Endothelial cell of umbilical vein (primary cell): ENCODE data around the gene LPP. TPM values are rescaled to one million over a fixed set of nuclear protein-coding genes. Genes with fewer than 3 reads are reported as not detected.

Experiments used
- BruUV-seq: library from RNA; stranded (reverse); fragments of 400-500 nt; replicated peaks from 2 replicates; lab custom pipeline; 2021; lab: Mats Ljungman, UMichigan
- CTCF ChIA-PET: fragments of 300-600, 350-600 bp; sonication (Branson Sonifier 250); formaldehyde crosslinking; loops from one replicate; lab custom pipeline; 2021; ENCODE audit warnings: antibody characterized with exemption, inconsistent platforms; lab: Charles Lee
- POLR2A ChIA-PET: fragments of 300-600, 350-600 bp; sonication (Branson Sonifier 250); formaldehyde crosslinking; loops from one replicate; lab custom pipeline; 2021; ENCODE audit warnings: antibody characterized with exemption, inconsistent platforms; lab: Charles Lee
- DNase-seq: peaks from one replicate; pipeline ENCODE4 v3.0.0-alpha.2; 2011; ENCODE audit warnings: low read depth, low spot score
- FAIRE-seq: peaks from 2 replicates; lab custom pipeline; 2011; peaks lifted over from hg19 to GRCh38; lab: Jason Lieb, UNC
- H2AFZ ChIP-seq: 2 replicates; pipeline ENCODE4 v1.6.0; 2012; ENCODE audit warnings: low read depth, low read length, control low read depth, inconsistent platforms
- H3K27ac ChIP-seq: 2 replicates; pipeline ENCODE4 v1.5.1; 2011; ENCODE audit warnings: low read depth, mild to moderate bottlenecking, control low read depth, low read length, moderate library complexity; ENCODE audit not compliant: insufficient read depth
- H3K27me3 ChIP-seq, 2 experiments: 2 replicates each; pipeline versions ENCODE4 v1.6.0 to v1.6.1; 2011; ENCODE audit warnings: low read length in 2 of 2, mixed read lengths in 1 of 2; ENCODE audit not compliant: control insufficient read depth in 2 of 2, insufficient read depth in 2 of 2
- H3K36me3 ChIP-seq, 2 experiments: 2 replicates in 1 of 2; 3 replicates in 1 of 2; pipeline ENCODE4 v1.5.1; 2011; ENCODE audit warnings: low read length in 2 of 2, mild to moderate bottlenecking in 1 of 2, moderate library complexity in 1 of 2; ENCODE audit not compliant: control insufficient read depth in 2 of 2, insufficient read depth in 2 of 2; ENCODE audit errors: extremely low read depth in 1 of 2
- H3K4me1 ChIP-seq: 3 replicates; pipeline ENCODE4 v1.5.1; 2011; ENCODE audit warnings: mild to moderate bottlenecking, low read length; ENCODE audit not compliant: control insufficient read depth, insufficient read depth; ENCODE audit errors: extremely low read depth
- H3K4me2 ChIP-seq: 2 replicates; pipeline ENCODE4 v1.6.1; 2011; ENCODE audit warnings: low read length, control low read depth, mixed read lengths; ENCODE audit not compliant: insufficient read depth
- H3K4me3 ChIP-seq, 3 experiments: fragments of 200-600 bp in 1 of 3; sonication (generic), shearing (Covaris generic) in 1 of 3; replicated peaks in 1 of 3; 2 replicates each; pipeline ENCODE4 v1.5.1; 2011 to 2016; ENCODE audit warnings: control low read depth in 3 of 3, low read length in 3 of 3, mild to moderate bottlenecking in 2 of 3, inconsistent platforms in 1 of 3, low read depth in 1 of 3, moderate library complexity in 1 of 3; ENCODE audit not compliant: insufficient read depth in 1 of 3
- H3K79me2 ChIP-seq: 2 replicates; pipeline ENCODE4 v1.6.0; 2012; ENCODE audit warnings: low read length, inconsistent platforms; ENCODE audit not compliant: control insufficient read depth, insufficient read depth
- H3K9ac ChIP-seq: replicated peaks from 2 replicates; pipeline ENCODE3; 2011; ENCODE audit warnings: low read length, control low read depth; ENCODE audit not compliant: insufficient read depth; ENCODE audit errors: extremely low read depth
- H3K9me1 ChIP-seq: replicated peaks from 3 replicates; pipeline ENCODE4 v1.6.0; 2011; ENCODE audit warnings: mild to moderate bottlenecking, low read length; ENCODE audit not compliant: control insufficient read depth, insufficient read depth; ENCODE audit errors: extremely low read depth
- H3K9me3 ChIP-seq: replicated peaks from 2 replicates; pipeline ENCODE4 v1.5.1; 2012; ENCODE audit warnings: low read length, inconsistent platforms; ENCODE audit not compliant: control insufficient read depth, insufficient read depth
- H4K20me1 ChIP-seq: replicated peaks from 2 replicates; pipeline ENCODE3; 2011; ENCODE audit warnings: mild to moderate bottlenecking, low read length; ENCODE audit not compliant: control insufficient read depth, insufficient read depth; ENCODE audit errors: extremely low read depth
- EZH2 ChIP-seq: IDR thresholded peaks from 2 replicates; pipeline ENCODE4 v1.6.1; 2012; ENCODE audit warnings: borderline replicate concordance, low read depth, mild to moderate bottlenecking, moderate library complexity, low read length, inconsistent platforms; ENCODE audit not compliant: severe bottlenecking
- FOS ChIP-seq: IDR thresholded peaks from 2 replicates; pipeline ENCODE4 v1.6.1; 2011; ENCODE audit warnings: mild to moderate bottlenecking, low read length, moderate library complexity, borderline replicate concordance; ENCODE audit not compliant: insufficient read depth
- GATA2 ChIP-seq: IDR thresholded peaks from 2 replicates; pipeline ENCODE4 v1.7.0; 2011; ENCODE audit warnings: low read depth, mild to moderate bottlenecking, moderate library complexity, mixed read lengths, low read length; ENCODE audit not compliant: insufficient read length, insufficient read depth
- JUN ChIP-seq: IDR thresholded peaks from 2 replicates; pipeline ENCODE4 v1.6.1; 2011; ENCODE audit warnings: borderline replicate concordance, low read depth; ENCODE audit not compliant: insufficient read length, insufficient read depth
- MYC ChIP-seq: IDR thresholded peaks from one replicate; pipeline ENCODE4 v1.6.1; 2011; ENCODE audit warnings: mild to moderate bottlenecking, low read depth, low read length
- POLR2A ChIP-seq: IDR thresholded peaks from 2 replicates; pipeline ENCODE4 v1.6.1; 2012; ENCODE audit warnings: low read depth, mild to moderate bottlenecking, control low read depth, low read length
- POLR2AphosphoS5 ChIP-seq: IDR thresholded peaks from 2 replicates; pipeline ENCODE4 v1.6.1; 2012; ENCODE audit warnings: low read depth, mild to moderate bottlenecking, control low read depth, low read length, moderate library complexity; ENCODE audit not compliant: insufficient read depth
- dilution Hi-C: fragments of 300-500 bp; cut with MboI; formaldehyde crosslinking; loops from one replicate; pipeline ENCODE4 v1.15.0; 2019; ENCODE audit warnings: low sequenced_read_pairs; ENCODE audit not compliant: extremely low pct_ligation_motif_present
- intact Hi-C: fragments of 100-400 bp; cut with micrococcal nuclease; formaldehyde crosslinking; loops from one replicate; pipeline ENCODE4 v1.10.0; 2022
- polyA plus RNA-seq, 4 experiments: library from polyadenylated mRNA; depleted of rRNA in 3 of 4; stranded (reverse) in 3 of 4; unstranded in 1 of 4; fragments of >200 nt; gene quantifications; 2 replicates each; pipeline versions ENCODE4 v1.2.1 to v1.2.3, GENCODE V29; 2011 to 2012; ENCODE audit warnings: missing spikeins in 1 of 4
- total RNA-seq: library from RNA; stranded (reverse); gene quantifications from 2 replicates; pipeline ENCODE4 v1.2.3, GENCODE V29; 2021
- TF ChIP-seq, protein P1 (sequence below), 2 donors: IDR thresholded peaks; 1 replicate in 1 of 2; 2 replicates in 1 of 2; pipeline ENCODE4 v1.5.1; 2011; ENCODE audit warnings: low read length in 2 of 2, mild to moderate bottlenecking in 2 of 2, moderate library complexity in 2 of 2, control low read depth in 1 of 2, inconsistent platforms in 1 of 2, low read depth in 1 of 2; ENCODE audit not compliant: insufficient read depth in 1 of 2; ENCODE audit errors: extremely low read depth in 1 of 2
- TF ChIP-seq, protein P2 (sequence below): IDR thresholded peaks from 2 replicates; pipeline ENCODE4 v1.6.1; 2011; ENCODE audit not compliant: insufficient read depth, insufficient read length

Gene LPP
- total and polyA plus RNA-seq, 2 donors (not counting 3 experiments of a cell fraction or from before 2014, with no cell fraction given), result 16.9 to 153 TPM

DNA sequence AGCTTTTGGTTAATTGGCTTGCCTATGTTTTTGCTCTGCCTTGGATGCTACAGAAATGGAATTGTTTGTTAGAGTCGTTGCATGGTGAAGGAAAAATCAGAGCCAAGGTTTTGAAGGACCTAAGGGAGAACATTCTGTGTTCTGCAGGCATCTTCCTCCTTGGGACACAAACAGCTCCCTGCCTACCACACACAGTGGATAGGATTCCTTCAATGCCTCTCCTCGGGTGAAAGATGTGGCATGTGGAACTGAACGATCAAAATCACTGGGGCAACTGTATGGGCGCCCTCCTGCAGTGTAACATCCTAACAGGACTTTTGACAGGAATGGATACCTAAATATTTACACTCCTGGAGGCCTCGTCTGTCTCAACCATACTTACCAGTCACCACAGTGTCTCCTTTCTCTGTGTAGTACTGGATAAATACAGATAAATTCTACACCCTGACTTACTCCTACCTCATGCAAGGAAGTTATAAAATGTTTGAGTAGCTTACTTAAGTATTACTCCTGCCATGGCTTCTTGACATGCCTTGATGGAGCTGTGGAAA is 100.6 kb downstream of the LPP start:
- Histone ChIP-seq H3K4me1 (peaks cover 21% of the 10 kb centered on the region), H2AFZ (no peak overlapping the region), H3K4me3 (no peak overlapping the region), H3K4me2 (no peak overlapping the region), H3K27me3 (no peaks in the 10 kb centered on the region), H3K9ac (no peak overlapping the region), H3K36me3 (peaks cover 0 to 4% of the 10 kb centered on the region in 2 experiments), H3K9me1 (no peaks in the 10 kb centered on the region), H3K79me2 (peaks cover 20% of the 10 kb centered on the region), H3K9me3 (no peaks in the 10 kb centered on the region), H3K27ac (no peak overlapping the region), H4K20me1 (no peaks in the 10 kb centered on the region)
- CTCF ChIA-PET, result no interaction called here
- intact Hi-C loops (no loop called here), dilution Hi-C loops (no loop called here)
- TF ChIP-seq FOS, result no peak
- TF ChIP-seq GATA2, result no peak
- TF ChIP-seq, protein P1, sequence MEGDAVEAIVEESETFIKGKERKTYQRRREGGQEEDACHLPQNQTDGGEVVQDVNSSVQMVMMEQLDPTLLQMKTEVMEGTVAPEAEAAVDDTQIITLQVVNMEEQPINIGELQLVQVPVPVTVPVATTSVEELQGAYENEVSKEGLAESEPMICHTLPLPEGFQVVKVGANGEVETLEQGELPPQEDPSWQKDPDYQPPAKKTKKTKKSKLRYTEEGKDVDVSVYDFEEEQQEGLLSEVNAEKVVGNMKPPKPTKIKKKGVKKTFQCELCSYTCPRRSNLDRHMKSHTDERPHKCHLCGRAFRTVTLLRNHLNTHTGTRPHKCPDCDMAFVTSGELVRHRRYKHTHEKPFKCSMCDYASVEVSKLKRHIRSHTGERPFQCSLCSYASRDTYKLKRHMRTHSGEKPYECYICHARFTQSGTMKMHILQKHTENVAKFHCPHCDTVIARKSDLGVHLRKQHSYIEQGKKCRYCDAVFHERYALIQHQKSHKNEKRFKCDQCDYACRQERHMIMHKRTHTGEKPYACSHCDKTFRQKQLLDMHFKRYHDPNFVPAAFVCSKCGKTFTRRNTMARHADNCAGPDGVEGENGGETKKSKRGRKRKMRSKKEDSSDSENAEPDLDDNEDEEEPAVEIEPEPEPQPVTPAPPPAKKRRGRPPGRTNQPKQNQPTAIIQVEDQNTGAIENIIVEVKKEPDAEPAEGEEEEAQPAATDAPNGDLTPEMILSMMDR (IDR thresholded peaks at IDR 0.05; ENCODE audit: extremely low read depth in 1 of 2, insufficient read depth in 1 of 2, low read depth in 1 of 2, low read length in 2 of 2), result no peak
- TF ChIP-seq JUN, result no peak
- TF ChIP-seq POLR2A, result no peak
- TF ChIP-seq MYC, result no peak
- no peak for TF ChIP-seq EZH2
- TF ChIP-seq, protein P2, sequence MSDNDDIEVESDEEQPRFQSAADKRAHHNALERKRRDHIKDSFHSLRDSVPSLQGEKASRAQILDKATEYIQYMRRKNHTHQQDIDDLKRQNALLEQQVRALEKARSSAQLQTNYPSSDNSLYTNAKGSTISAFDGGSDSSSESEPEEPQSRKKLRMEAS, result no peak
- TF ChIP-seq POLR2AphosphoS5, result no peak
- DNase-seq (no peak), FAIRE-seq (no peak)
- POLR2A ChIA-PET, result no interaction called here
- no TSS peak for BruUV-seq
